NB4 (cell line): ENCODE measurements around the gene RSRC1.

Experiments used
- DNase-seq: peaks from one replicate; pipeline ENCODE4 v3.0.0; 2010; ENCODE audit warnings: low read depth
- H3K4me3 ChIP-seq: one replicate; pipeline ENCODE4 v1.5.1; 2011; ENCODE audit warnings: mild to moderate bottlenecking, low read depth, low read length, moderate library complexity
- CTCF ChIP-seq: IDR thresholded peaks from one replicate; pipeline ENCODE4 v1.5.1; 2012; ENCODE audit warnings: low read depth, low read length
- MYC ChIP-seq: IDR thresholded peaks from 2 replicates; pipeline ENCODE4 v1.6.1; 2011; ENCODE audit warnings: low read depth, low read length
- POLR2A ChIP-seq: IDR thresholded peaks from 2 replicates; pipeline ENCODE4 v1.6.1; 2011; ENCODE audit warnings: mild to moderate bottlenecking; ENCODE audit not compliant: insufficient read length; ENCODE audit errors: extremely low read depth
- TF ChIP-seq, protein P1 (sequence below): IDR thresholded peaks from 2 replicates; pipeline ENCODE4 v1.6.1; 2011; ENCODE audit warnings: low read depth, low read length

Gene RSRC1

DNA sequence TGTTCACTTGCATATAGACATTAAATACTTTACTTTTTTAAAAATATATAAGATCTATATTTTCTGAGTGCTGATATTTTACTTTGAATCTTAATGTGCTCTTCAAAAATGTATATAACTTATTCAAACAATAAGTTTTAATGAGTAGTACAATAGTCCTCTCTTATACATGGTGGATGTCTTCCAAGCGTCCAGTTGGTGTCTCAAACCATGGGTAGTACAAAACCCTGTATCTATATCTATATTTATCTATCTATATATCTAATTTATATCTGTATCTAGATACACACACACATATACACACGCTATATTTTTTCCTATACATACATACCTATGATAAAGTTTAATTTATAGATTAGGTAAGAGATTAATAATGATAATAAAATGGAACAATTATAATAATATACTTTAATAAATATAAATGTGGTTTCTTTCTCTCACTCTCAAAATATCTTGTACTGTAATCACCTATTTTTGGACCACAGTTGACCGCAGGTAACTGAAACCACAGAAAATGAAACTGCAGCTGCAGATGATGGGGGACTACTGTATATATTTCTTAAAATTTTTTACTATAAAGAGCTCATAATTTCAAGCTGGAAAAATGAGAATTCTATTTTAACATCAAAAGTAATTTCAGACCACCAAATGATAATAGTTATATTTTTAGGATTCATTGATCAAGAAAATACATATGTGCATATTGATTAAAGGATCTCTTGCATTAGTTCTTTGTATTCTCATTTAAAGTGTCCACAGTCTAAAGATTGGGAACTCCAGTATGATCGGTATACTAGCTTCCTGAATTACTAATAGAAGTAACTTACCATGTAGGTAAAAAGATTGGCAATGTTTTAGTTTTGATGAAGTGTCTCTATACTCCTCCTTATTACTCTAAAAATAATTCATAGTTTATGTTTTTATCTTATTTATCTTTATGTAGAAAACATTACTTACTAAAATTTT lies 246.0 kb downstream of the RSRC1 start:
- no peak for DNase-seq
- no peak overlapping the region for H3K4me3 ChIP-seq
- TF ChIP-seq MYC (no peak), CTCF (no peak)

- DNase-seq, result no peak
- H3K4me3 ChIP-seq, result no peak overlapping the region
- TF ChIP-seq, protein P1, sequence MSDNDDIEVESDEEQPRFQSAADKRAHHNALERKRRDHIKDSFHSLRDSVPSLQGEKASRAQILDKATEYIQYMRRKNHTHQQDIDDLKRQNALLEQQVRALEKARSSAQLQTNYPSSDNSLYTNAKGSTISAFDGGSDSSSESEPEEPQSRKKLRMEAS, result no peak
- TF ChIP-seq CTCF (no peak), POLR2A (no peak), MYC (no peak)
These were observed 249.4 kb downstream of the RSRC1 start for GRCh38 chr3:158359339-158359738.

GRCh38 chr3:158360756-158361448 lies 251.0 kb downstream of the RSRC1 start:
- TF ChIP-seq POLR2A (no peak), MYC (no peak), CTCF (no peak)
- TF ChIP-seq, protein P1, result no peak
- H3K4me3 ChIP-seq, result no peak overlapping the region
- no peak for DNase-seq

GRCh38 chr3:158368271-158368670 lies 258.4 kb downstream of the RSRC1 start:
- DNase-seq, result no peak
- no peak overlapping the region for H3K4me3 ChIP-seq
- TF ChIP-seq CTCF (no peak), MYC (no peak), POLR2A (no peak)
- TF ChIP-seq, protein P1, result no peak

DNA sequence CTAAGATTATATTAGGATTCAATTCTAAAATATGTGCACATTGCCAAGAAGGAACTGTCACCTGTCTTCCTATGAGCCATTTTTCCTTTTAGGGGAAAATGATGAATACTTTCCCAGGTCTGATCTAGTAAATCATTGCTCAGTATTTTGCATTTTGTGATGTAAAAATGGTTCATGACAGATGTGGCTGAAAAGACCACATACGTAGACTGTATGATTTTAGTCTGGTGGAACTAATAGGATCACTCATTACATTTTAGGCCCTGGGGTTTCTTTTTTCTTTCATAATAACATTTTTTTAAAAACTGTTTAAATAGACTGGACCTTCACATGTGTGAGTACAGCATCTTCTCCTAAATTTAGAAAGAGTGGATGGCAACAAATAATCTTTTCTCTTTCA lies 259.4 kb downstream of the RSRC1 start:
- TF ChIP-seq, protein P1, result no peak
- TF ChIP-seq CTCF, result no peak
- TF ChIP-seq POLR2A, result no peak
- TF ChIP-seq MYC, result no peak
- no peak for DNase-seq

More for the DNA sequence above, 259.4 kb downstream of the RSRC1 start:
- no peak overlapping the region for H3K4me3 ChIP-seq
